Skin epidermis (tissue), 12 donors: ENCODE measurements around the gene GPBP1.

Experiments used
- H3K27ac ChIP-seq, 21 experiments: fragments of 200-600 bp; sonication (generic) in 11 of 21; one replicate each; pipeline ENCODE4 v1.5.0; 2020; ENCODE audit warnings: mild to moderate bottlenecking in 3 of 21, inconsistent platforms in 2 of 21, moderate library complexity in 2 of 21
- H3K4me3 ChIP-seq, 7 experiments: fragments of 200-600 bp; sonication (generic) in 2 of 7; one replicate each; pipeline ENCODE4 v1.5.0; 2020; ENCODE audit warnings: inconsistent platforms in 2 of 7, mild to moderate bottlenecking in 2 of 7, moderate library complexity in 1 of 7

The GPBP1 gene

GRCh38 chr5:57311921-57312735 lies 138.3 kb downstream of the GPBP1 start:
- Histone ChIP-seq H3K4me3 (no peak overlapping the region), H3K27ac (no peak overlapping the region)

DNA sequence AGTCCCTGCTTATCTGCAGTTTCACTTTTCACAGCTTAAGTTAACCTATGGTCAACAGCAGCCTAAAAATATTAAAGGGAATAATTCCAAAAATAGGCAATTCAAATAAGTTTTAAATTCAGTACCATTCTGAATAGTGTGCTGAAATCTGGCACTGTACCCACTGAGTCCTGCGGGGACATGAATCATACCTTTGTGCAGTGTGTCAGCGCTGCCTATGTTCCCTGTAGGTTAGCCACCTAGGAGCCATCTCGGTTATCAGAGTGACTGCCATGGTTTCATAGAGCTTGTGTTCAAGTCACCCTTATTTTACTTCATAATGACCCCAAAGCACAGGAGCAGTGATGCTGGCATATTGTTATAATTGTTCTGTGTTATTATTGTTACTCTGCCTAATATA lies 139.9 kb downstream of the GPBP1 start:
- H3K27ac ChIP-seq = no peak overlapping the region
- H3K4me3 ChIP-seq = no peak overlapping the region
